H9 (cell line): ENCODE data around the gene TRAF2. TPM values are rescaled to one million over a fixed set of nuclear protein-coding genes. Genes with fewer than 3 reads are reported as not detected.

Experiments used
- DNase-seq: peaks from one replicate; pipeline ENCODE4 v3.0.0-alpha.2; 2017
- H2AFZ ChIP-seq: one replicate; pipeline ENCODE4 v1.6.1; 2013; ENCODE audit warnings: mild to moderate bottlenecking, low read length, control low read depth, moderate library complexity
- H2AK5ac ChIP-seq: 2 replicates; pipeline ENCODE4 v1.6.1; 2013; ENCODE audit warnings: low read length, control low read depth, mixed read lengths; ENCODE audit not compliant: insufficient read length
- H2BK120ac ChIP-seq: one replicate; pipeline ENCODE4 v1.6.1; 2013; ENCODE audit warnings: low read depth, mild to moderate bottlenecking, low read length, control low read depth, inconsistent platforms; ENCODE audit not compliant: poor library complexity, severe bottlenecking
- H2BK12ac ChIP-seq: 2 replicates; pipeline ENCODE4 v1.6.1; 2013; ENCODE audit warnings: low read length, control low read depth, mixed read lengths, low read depth; ENCODE audit not compliant: insufficient read length
- H2BK15ac ChIP-seq: 2 replicates; pipeline ENCODE4 v1.6.1; 2013; ENCODE audit warnings: low read depth, low read length, control low read depth
- H2BK20ac ChIP-seq: one replicate; pipeline ENCODE4 v1.6.1; 2013; ENCODE audit warnings: low read depth, mild to moderate bottlenecking, low read length, control low read depth, inconsistent platforms; ENCODE audit not compliant: poor library complexity, severe bottlenecking
- H2BK5ac ChIP-seq: 2 replicates; pipeline ENCODE4 v1.6.1; 2013; ENCODE audit warnings: low read length, control low read depth, mixed read lengths; ENCODE audit not compliant: insufficient read length
- H3K14ac ChIP-seq: 2 replicates; pipeline ENCODE4 v1.6.1; 2013; ENCODE audit warnings: low read length, control low read depth; ENCODE audit not compliant: insufficient read depth
- H3K18ac ChIP-seq: 2 replicates; pipeline ENCODE4 v1.6.1; 2013; ENCODE audit warnings: low read depth, mild to moderate bottlenecking, mixed read lengths, low read length, control low read depth; ENCODE audit not compliant: insufficient read length
- H3K23ac ChIP-seq: 2 replicates; pipeline ENCODE4 v1.6.1; 2013; ENCODE audit warnings: low read length, control low read depth, mixed read lengths, low read depth; ENCODE audit not compliant: insufficient read length
- H3K23me2 ChIP-seq: 2 replicates; pipeline ENCODE4 v1.6.1; 2013; ENCODE audit warnings: low read depth, mild to moderate bottlenecking, mixed read lengths, low read length, control low read depth; ENCODE audit not compliant: insufficient read length, poor library complexity, severe bottlenecking
- H3K27ac ChIP-seq: 2 replicates; pipeline ENCODE4 v1.5.1; 2013; ENCODE audit warnings: low read length, control low read depth, mixed read lengths, low read depth; ENCODE audit not compliant: insufficient read length
- H3K27me3 ChIP-seq: 2 replicates; pipeline ENCODE4 v1.6.1; 2013; ENCODE audit warnings: low read length, control low read depth, inconsistent platforms; ENCODE audit not compliant: insufficient read depth
- H3K4ac ChIP-seq: 2 replicates; pipeline ENCODE4 v1.6.1; 2013; ENCODE audit warnings: low read depth, mild to moderate bottlenecking, control low read depth, inconsistent platforms, low read length, moderate library complexity
- H3K4me1 ChIP-seq: 2 replicates; pipeline ENCODE4 v1.6.1; 2013; ENCODE audit warnings: low read length, control low read depth, inconsistent platforms; ENCODE audit not compliant: insufficient read depth
- H3K4me2 ChIP-seq: 2 replicates; pipeline ENCODE4 v1.6.1; 2013; ENCODE audit warnings: low read length, control low read depth, mixed read lengths; ENCODE audit not compliant: insufficient read length, insufficient read depth
- H3K56ac ChIP-seq: 2 replicates; pipeline ENCODE4 v1.6.1; 2013; ENCODE audit warnings: low read depth, mild to moderate bottlenecking, mixed read lengths, low read length, control low read depth; ENCODE audit not compliant: insufficient read length
- H3K79me1 ChIP-seq: 2 replicates; pipeline ENCODE4 v1.6.1; 2013; ENCODE audit warnings: low read depth, mild to moderate bottlenecking, moderate library complexity, low read length, control low read depth, inconsistent platforms; ENCODE audit not compliant: insufficient read depth, poor library complexity, severe bottlenecking
- H3K79me2 ChIP-seq: 2 replicates; pipeline ENCODE4 v1.6.1; 2013; ENCODE audit warnings: low read length, control low read depth, inconsistent platforms; ENCODE audit not compliant: insufficient read depth
- H3K9ac ChIP-seq: 2 replicates; pipeline ENCODE4 v1.6.1; 2013; ENCODE audit warnings: low read length, control low read depth, mixed read lengths; ENCODE audit not compliant: insufficient read length; ENCODE audit errors: extremely low read depth
- H3K9me3 ChIP-seq: one replicate; pipeline ENCODE4 v1.6.1; 2013; ENCODE audit warnings: low read depth, low read length, inconsistent platforms; ENCODE audit not compliant: control insufficient read depth
- H3T11ph ChIP-seq: one replicate; pipeline ENCODE4 v1.6.1; 2013; ENCODE audit warnings: mild to moderate bottlenecking, low read length, control low read depth, inconsistent platforms
- H4K20me1 ChIP-seq: one replicate; pipeline ENCODE4 v1.6.1; 2013; ENCODE audit not compliant: control insufficient read depth, insufficient read length, insufficient read depth
- H4K5ac ChIP-seq: 2 replicates; pipeline ENCODE4 v1.6.1; 2013; ENCODE audit warnings: low read depth, mild to moderate bottlenecking, mixed read lengths, low read length, control low read depth; ENCODE audit not compliant: insufficient read length
- H4K8ac ChIP-seq: replicated peaks from 2 replicates; pipeline ENCODE4 v1.6.1; 2013; ENCODE audit warnings: low read length, control low read depth, mixed read lengths, low read depth; ENCODE audit not compliant: insufficient read length
- H4K91ac ChIP-seq: 2 replicates; pipeline ENCODE4 v1.6.1; 2013; ENCODE audit warnings: low read depth, mild to moderate bottlenecking, moderate library complexity, mixed read lengths, low read length, control low read depth; ENCODE audit not compliant: insufficient read length
- H3K27ac Mint-ChIP-seq, 3 experiments: 2 replicates in 2 of 3; 3 replicates in 1 of 3; pipeline ENCODE4 v1.8.0; 2020 to 2021; ENCODE audit warnings: mixed read lengths in 3 of 3, mild to moderate bottlenecking in 1 of 3, moderate library complexity in 1 of 3
- H3K27me3 Mint-ChIP-seq: 2 replicates; pipeline ENCODE4 v1.8.0; 2021; ENCODE audit warnings: low read depth, mild to moderate bottlenecking, moderate library complexity, mixed read lengths
- H3K36me3 Mint-ChIP-seq, 3 experiments: 2 replicates in 2 of 3; 3 replicates in 1 of 3; pipeline ENCODE4 v1.8.0; 2020 to 2021; ENCODE audit warnings: low read depth in 3 of 3, mixed read lengths in 3 of 3; ENCODE audit not compliant: insufficient read depth in 1 of 3
- H3K4me1 Mint-ChIP-seq, 2 experiments: 2 replicates each; pipeline ENCODE4 v1.8.0; 2020; ENCODE audit warnings: mixed read lengths in 2 of 2
- H3K4me3 Mint-ChIP-seq, 2 experiments: 2 replicates in 1 of 2; 3 replicates in 1 of 2; pipeline ENCODE4 v1.8.0; 2020 to 2021; ENCODE audit warnings: mild to moderate bottlenecking in 2 of 2, mixed read lengths in 2 of 2, moderate library complexity in 1 of 2
- H3K9me3 Mint-ChIP-seq, 2 experiments: 2 replicates in 1 of 2; 3 replicates in 1 of 2; pipeline ENCODE4 v1.8.0; 2020; ENCODE audit warnings: mild to moderate bottlenecking in 2 of 2, mixed read lengths in 2 of 2, moderate library complexity in 1 of 2
- CTCF ChIP-seq: fragments of 200-600 bp; sonication (generic); conservative IDR thresholded peaks from 3 replicates; pipeline ENCODE4 v1.8.0; 2021; ENCODE audit warnings: antibody characterized with exemption, mild to moderate bottlenecking
- WGBS: extraction: QIAGEN DNeasy Blood & Tissue Kit; methylation state at CpG from one replicate; pipeline ENCODE4 v1.1.7; 2013; ENCODE audit warnings: missing lambda C conversion rate, low lambda C conversion rate, mixed read lengths; ENCODE audit not compliant: insufficient read length; ENCODE audit errors: extremely low coverage; 5-methylcytosine and 5-hydroxymethylcytosine counted together
- total RNA-seq: library from RNA; stranded (reverse); gene quantifications from 2 replicates; pipeline ENCODE4 v1.2.1, GENCODE V29; 2021

Gene TRAF2
- total RNA-seq, 1 experiment from 2014 or later: 48.8 TPM

- Histone ChIP-seq H4K91ac (no peak overlapping the region), H3K23ac (no peak overlapping the region), H3K9me3 (no peaks in the 10 kb centered on the region), H3K27me3 (no peaks in the 10 kb centered on the region), H3K4me2 (no peak overlapping the region), H4K5ac (no peak overlapping the region), H3K9ac (no peak overlapping the region), H2BK120ac (no peak overlapping the region), H3K79me1 (no peaks in the 10 kb centered on the region), H2AFZ (no peak overlapping the region), H3K56ac (no peak overlapping the region), H3T11ph (no peak overlapping the region), H3K79me2 (no peaks in the 10 kb centered on the region), H3K4ac (no peak overlapping the region), H2BK12ac (no peak overlapping the region), H3K27ac (no peak overlapping the region), H2BK5ac (no peak overlapping the region), H2BK15ac (no peak overlapping the region), H4K20me1 (no peaks in the 10 kb centered on the region), H3K4me1 (no peaks in the 10 kb centered on the region), H4K8ac (no peak overlapping the region), H2AK5ac (no peak overlapping the region), H3K23me2 (no peaks in the 10 kb centered on the region), H2BK20ac (no peak overlapping the region), H3K18ac (no peak overlapping the region), H3K14ac (no peak overlapping the region)
- Mint-ChIP-seq H3K27me3 (no peaks in the 10 kb centered on the region), H3K4me1 (peaks cover 0 to 3% of the 10 kb centered on the region in 2 experiments; a peak in 1 of 4 replicates), H3K4me3 (no peak overlapping the region), H3K27ac (peak overlapping the region in 1 of 3 experiments; percentile 85; a peak in 2 of 7 replicates), H3K9me3 (no peaks in the 10 kb centered on the region), H3K36me3 (peaks cover 17 to 71% (median 50%) of the 10 kb centered on the region in 3 experiments; a peak in 6 of 7 replicates)
- WGBS: no CpG with 5 or more reads among the region's 9 CpGs
- TF ChIP-seq CTCF: no peak
- peak; percentile 20 for DNase-seq
These were observed 42.3 kb downstream of the TRAF2 start for GRCh38 chr9:136928591-136928990.
